GM06990 (cell line): ENCODE results near the gene UFD1.
A peak's percentile ranks its signal among the peaks of the same experiment; 100 is the strongest.

Experiments used
- DNase-seq: peaks from one replicate; pipeline ENCODE4 v3.0.0-alpha.2; 2011; ENCODE audit not compliant: insufficient read length; ENCODE audit errors: extremely low read depth
- H3K27me3 ChIP-seq: replicated peaks from 2 replicates; pipeline ENCODE4 v1.6.0; 2011; ENCODE audit warnings: low read length; ENCODE audit not compliant: control insufficient read depth, insufficient read depth
- H3K36me3 ChIP-seq: 2 replicates; pipeline ENCODE4 v1.5.1; 2011; ENCODE audit warnings: low read length; ENCODE audit not compliant: control insufficient read depth, insufficient read depth
- H3K4me3 ChIP-seq: replicated peaks from 2 replicates; pipeline ENCODE4 v1.5.1; 2011; ENCODE audit warnings: low read depth, mild to moderate bottlenecking, control low read depth, low read length
- CTCF ChIP-seq: IDR thresholded peaks from 2 replicates; pipeline ENCODE4 v1.5.1; 2011; ENCODE audit warnings: low read length, control low read depth, mild to moderate bottlenecking, inconsistent platforms; ENCODE audit not compliant: insufficient read depth, poor library complexity, severe bottlenecking

Gene UFD1

GRCh38 chr22:19525666-19526065, 46.7 kb upstream of the UFD1 start:
- Histone ChIP-seq H3K36me3 (no peaks in the 10 kb centered on the region; the same call in none of the 2 replicates), H3K4me3 (no peak overlapping the region), H3K27me3 (no peaks in the 10 kb centered on the region; the same call in 1 of the 2 replicates)
- DNase-seq = no peak
- TF ChIP-seq CTCF = no peak

- Histone ChIP-seq H3K27me3 (no peaks in the 10 kb centered on the region; the same call in 1 of the 2 replicates), H3K4me3 (no peak overlapping the region), H3K36me3 (no peaks in the 10 kb centered on the region; the same call in none of the 2 replicates)
- no peak for DNase-seq
- TF ChIP-seq CTCF = no peak
These were observed 46.2 kb upstream of the UFD1 start for GRCh38 chr22:19525116-19525660.

- no peaks in the 10 kb centered on the region; the same call in 1 of the 2 replicates for H3K27me3 ChIP-seq
- TF ChIP-seq CTCF = no peak
- H3K36me3 ChIP-seq = no peaks in the 10 kb centered on the region; the same call in none of the 2 replicates
- DNase-seq = no peak
- H3K4me3 ChIP-seq = no peak within 1 kb of the TSS; the same call in 1 of the 2 replicates
These were observed 45.5 kb upstream of the UFD1 start, which contains the start of gene CLDN5 for GRCh38 chr22:19524170-19525115. Gene CLDN5 (minus strand): TSS chr22:19524410. CDS start chr22:19524255, 155 bp downstream.

- no peaks in the 10 kb centered on the region; the same call in none of the 2 replicates for H3K36me3 ChIP-seq
- peak; percentile 35 for DNase-seq
- no peak for TF ChIP-seq CTCF
- no peak overlapping the region; the same call in 1 of the 2 replicates for H3K4me3 ChIP-seq
- no peaks in the 10 kb centered on the region; the same call in 1 of the 2 replicates for H3K27me3 ChIP-seq
These were observed 44.5 kb upstream of the UFD1 start for GRCh38 chr22:19523240-19524169.

- H3K4me3 ChIP-seq = no peak overlapping the region
These were observed 43.9 kb upstream of the UFD1 start for GRCh38 chr22:19522881-19523239.

More at GRCh38 chr22:19522881-19523239, 43.9 kb upstream of the UFD1 start:
- TF ChIP-seq CTCF = no peak
- no peak for DNase-seq
- Histone ChIP-seq H3K36me3 (peaks cover 1% of the 10 kb centered on the region), H3K27me3 (no peaks in the 10 kb centered on the region; the same call in 1 of the 2 replicates)
